H9 (cell line): ENCODE measurements around the gene HERC4. TPM values are rescaled to one million over a fixed set of nuclear protein-coding genes. Genes with fewer than 3 reads are reported as not detected.
A peak's percentile ranks its signal among the peaks of the same experiment; 100 is the strongest.

Source experiments
- DNase-seq: peaks from one replicate; pipeline ENCODE4 v3.0.0-alpha.2; 2017
- H2AFZ ChIP-seq: one replicate; pipeline ENCODE4 v1.6.1; 2013; ENCODE audit warnings: mild to moderate bottlenecking, low read length, control low read depth, moderate library complexity
- H2AK5ac ChIP-seq: 2 replicates; pipeline ENCODE4 v1.6.1; 2013; ENCODE audit warnings: low read length, control low read depth, mixed read lengths; ENCODE audit not compliant: insufficient read length
- H2BK120ac ChIP-seq: one replicate; pipeline ENCODE4 v1.6.1; 2013; ENCODE audit warnings: low read depth, mild to moderate bottlenecking, low read length, control low read depth, inconsistent platforms; ENCODE audit not compliant: poor library complexity, severe bottlenecking
- H2BK12ac ChIP-seq: 2 replicates; pipeline ENCODE4 v1.6.1; 2013; ENCODE audit warnings: low read length, control low read depth, mixed read lengths, low read depth; ENCODE audit not compliant: insufficient read length
- H2BK15ac ChIP-seq: 2 replicates; pipeline ENCODE4 v1.6.1; 2013; ENCODE audit warnings: low read depth, low read length, control low read depth
- H2BK20ac ChIP-seq: one replicate; pipeline ENCODE4 v1.6.1; 2013; ENCODE audit warnings: low read depth, mild to moderate bottlenecking, low read length, control low read depth, inconsistent platforms; ENCODE audit not compliant: poor library complexity, severe bottlenecking
- H2BK5ac ChIP-seq: 2 replicates; pipeline ENCODE4 v1.6.1; 2013; ENCODE audit warnings: low read length, control low read depth, mixed read lengths; ENCODE audit not compliant: insufficient read length
- H3K14ac ChIP-seq: 2 replicates; pipeline ENCODE4 v1.6.1; 2013; ENCODE audit warnings: low read length, control low read depth; ENCODE audit not compliant: insufficient read depth
- H3K18ac ChIP-seq: 2 replicates; pipeline ENCODE4 v1.6.1; 2013; ENCODE audit warnings: low read depth, mild to moderate bottlenecking, mixed read lengths, low read length, control low read depth; ENCODE audit not compliant: insufficient read length
- H3K23ac ChIP-seq: 2 replicates; pipeline ENCODE4 v1.6.1; 2013; ENCODE audit warnings: low read length, control low read depth, mixed read lengths, low read depth; ENCODE audit not compliant: insufficient read length
- H3K23me2 ChIP-seq: 2 replicates; pipeline ENCODE4 v1.6.1; 2013; ENCODE audit warnings: low read depth, mild to moderate bottlenecking, mixed read lengths, low read length, control low read depth; ENCODE audit not compliant: insufficient read length, poor library complexity, severe bottlenecking
- H3K27ac ChIP-seq: 2 replicates; pipeline ENCODE4 v1.5.1; 2013; ENCODE audit warnings: low read length, control low read depth, mixed read lengths, low read depth; ENCODE audit not compliant: insufficient read length
- H3K27me3 ChIP-seq: 2 replicates; pipeline ENCODE4 v1.6.1; 2013; ENCODE audit warnings: low read length, control low read depth, inconsistent platforms; ENCODE audit not compliant: insufficient read depth
- H3K4ac ChIP-seq: 2 replicates; pipeline ENCODE4 v1.6.1; 2013; ENCODE audit warnings: low read depth, mild to moderate bottlenecking, control low read depth, inconsistent platforms, low read length, moderate library complexity
- H3K4me1 ChIP-seq: 2 replicates; pipeline ENCODE4 v1.6.1; 2013; ENCODE audit warnings: low read length, control low read depth, inconsistent platforms; ENCODE audit not compliant: insufficient read depth
- H3K4me2 ChIP-seq: 2 replicates; pipeline ENCODE4 v1.6.1; 2013; ENCODE audit warnings: low read length, control low read depth, mixed read lengths; ENCODE audit not compliant: insufficient read length, insufficient read depth
- H3K56ac ChIP-seq: 2 replicates; pipeline ENCODE4 v1.6.1; 2013; ENCODE audit warnings: low read depth, mild to moderate bottlenecking, mixed read lengths, low read length, control low read depth; ENCODE audit not compliant: insufficient read length
- H3K79me1 ChIP-seq: 2 replicates; pipeline ENCODE4 v1.6.1; 2013; ENCODE audit warnings: low read depth, mild to moderate bottlenecking, moderate library complexity, low read length, control low read depth, inconsistent platforms; ENCODE audit not compliant: insufficient read depth, poor library complexity, severe bottlenecking
- H3K79me2 ChIP-seq: 2 replicates; pipeline ENCODE4 v1.6.1; 2013; ENCODE audit warnings: low read length, control low read depth, inconsistent platforms; ENCODE audit not compliant: insufficient read depth
- H3K9ac ChIP-seq: 2 replicates; pipeline ENCODE4 v1.6.1; 2013; ENCODE audit warnings: low read length, control low read depth, mixed read lengths; ENCODE audit not compliant: insufficient read length; ENCODE audit errors: extremely low read depth
- H3K9me3 ChIP-seq: one replicate; pipeline ENCODE4 v1.6.1; 2013; ENCODE audit warnings: low read depth, low read length, inconsistent platforms; ENCODE audit not compliant: control insufficient read depth
- H3T11ph ChIP-seq: one replicate; pipeline ENCODE4 v1.6.1; 2013; ENCODE audit warnings: mild to moderate bottlenecking, low read length, control low read depth, inconsistent platforms
- H4K20me1 ChIP-seq: one replicate; pipeline ENCODE4 v1.6.1; 2013; ENCODE audit not compliant: control insufficient read depth, insufficient read length, insufficient read depth
- H4K5ac ChIP-seq: 2 replicates; pipeline ENCODE4 v1.6.1; 2013; ENCODE audit warnings: low read depth, mild to moderate bottlenecking, mixed read lengths, low read length, control low read depth; ENCODE audit not compliant: insufficient read length
- H4K8ac ChIP-seq: replicated peaks from 2 replicates; pipeline ENCODE4 v1.6.1; 2013; ENCODE audit warnings: low read length, control low read depth, mixed read lengths, low read depth; ENCODE audit not compliant: insufficient read length
- H4K91ac ChIP-seq: 2 replicates; pipeline ENCODE4 v1.6.1; 2013; ENCODE audit warnings: low read depth, mild to moderate bottlenecking, moderate library complexity, mixed read lengths, low read length, control low read depth; ENCODE audit not compliant: insufficient read length
- H3K27ac Mint-ChIP-seq, 3 experiments: 2 replicates in 2 of 3; 3 replicates in 1 of 3; pipeline ENCODE4 v1.8.0; 2020 to 2021; ENCODE audit warnings: mixed read lengths in 3 of 3, mild to moderate bottlenecking in 1 of 3, moderate library complexity in 1 of 3
- H3K27me3 Mint-ChIP-seq: 2 replicates; pipeline ENCODE4 v1.8.0; 2021; ENCODE audit warnings: low read depth, mild to moderate bottlenecking, moderate library complexity, mixed read lengths
- H3K36me3 Mint-ChIP-seq, 3 experiments: 2 replicates in 2 of 3; 3 replicates in 1 of 3; pipeline ENCODE4 v1.8.0; 2020 to 2021; ENCODE audit warnings: low read depth in 3 of 3, mixed read lengths in 3 of 3; ENCODE audit not compliant: insufficient read depth in 1 of 3
- H3K4me1 Mint-ChIP-seq, 2 experiments: 2 replicates each; pipeline ENCODE4 v1.8.0; 2020; ENCODE audit warnings: mixed read lengths in 2 of 2
- H3K4me3 Mint-ChIP-seq, 2 experiments: 2 replicates in 1 of 2; 3 replicates in 1 of 2; pipeline ENCODE4 v1.8.0; 2020 to 2021; ENCODE audit warnings: mild to moderate bottlenecking in 2 of 2, mixed read lengths in 2 of 2, moderate library complexity in 1 of 2
- H3K9me3 Mint-ChIP-seq, 2 experiments: 2 replicates in 1 of 2; 3 replicates in 1 of 2; pipeline ENCODE4 v1.8.0; 2020; ENCODE audit warnings: mild to moderate bottlenecking in 2 of 2, mixed read lengths in 2 of 2, moderate library complexity in 1 of 2
- CTCF ChIP-seq: fragments of 200-600 bp; sonication (generic); conservative IDR thresholded peaks from 3 replicates; pipeline ENCODE4 v1.8.0; 2021; ENCODE audit warnings: antibody characterized with exemption, mild to moderate bottlenecking
- WGBS: extraction: QIAGEN DNeasy Blood & Tissue Kit; methylation state at CpG from one replicate; pipeline ENCODE4 v1.1.7; 2013; ENCODE audit warnings: missing lambda C conversion rate, low lambda C conversion rate, mixed read lengths; ENCODE audit not compliant: insufficient read length; ENCODE audit errors: extremely low coverage; 5-methylcytosine and 5-hydroxymethylcytosine counted together
- total RNA-seq: library from RNA; stranded (reverse); gene quantifications from 2 replicates; pipeline ENCODE4 v1.2.1, GENCODE V29; 2021

Gene HERC4
- total RNA-seq, 1 experiment from 2014 or later = 24.5 TPM

- no CpG with 5 or more reads among the region's 4 CpGs for WGBS
- Histone ChIP-seq H2BK5ac (no peak overlapping the region), H2BK12ac (no peak overlapping the region), H3T11ph (no peak overlapping the region), H3K9ac (peak overlapping the region; percentile 23), H2BK20ac (no peak overlapping the region), H3K4ac (no peak overlapping the region), H3K79me2 (peaks cover 3% of the 10 kb centered on the region; the same call in 1 of the 2 replicates), H3K23me2 (no peaks in the 10 kb centered on the region), H4K5ac (no peak overlapping the region), H4K91ac (no peak overlapping the region), H2BK15ac (no peak overlapping the region), H2AK5ac (no peak overlapping the region), H3K27ac (no peak overlapping the region), H3K79me1 (peaks cover 2% of the 10 kb centered on the region), H3K56ac (no peak overlapping the region), H3K27me3 (no peaks in the 10 kb centered on the region), H4K8ac (no peak overlapping the region), H3K4me1 (no peaks in the 10 kb centered on the region), H3K14ac (no peak overlapping the region), H4K20me1 (no peaks in the 10 kb centered on the region), H2BK120ac (no peak overlapping the region), H3K9me3 (no peaks in the 10 kb centered on the region), H3K18ac (no peak overlapping the region), H2AFZ (no peak overlapping the region), H3K23ac (no peak overlapping the region), H3K4me2 (no peak overlapping the region)
- Mint-ChIP-seq H3K27me3 (no peaks in the 10 kb centered on the region), H3K9me3 (no peaks in the 10 kb centered on the region), H3K36me3 (peaks cover 5 to 16% (median 12%) of the 10 kb centered on the region in 3 experiments; a peak in 5 of 7 replicates), H3K4me1 (peaks cover 13 to 14% of the 10 kb centered on the region in 2 experiments), H3K4me3 (no peak overlapping the region), H3K27ac (no peak overlapping the region)
- TF ChIP-seq CTCF = no peak
- no peak for DNase-seq
These were observed 8.1 kb downstream of the HERC4 start for GRCh38 chr10:68067029-68067428.
